KMS-11 (cell line): Measurements from ENCODE around the gene PRMT7.

Source experiments
- H2AFZ ChIP-seq: fragments of 200-600 bp; sonication (generic); 2 replicates; pipeline ENCODE4 v1.6.1; 2016; ENCODE audit warnings: antibody characterized with exemption, mixed run types, low read depth
- H3K27ac ChIP-seq: fragments of 200-600 bp; sonication (generic); 2 replicates; pipeline ENCODE4 v1.6.1; 2016; ENCODE audit warnings: mild to moderate bottlenecking, mixed run types
- H3K27me3 ChIP-seq: fragments of 200-600 bp; sonication (generic); 2 replicates; pipeline ENCODE4 v1.6.1; 2017; ENCODE audit warnings: mild to moderate bottlenecking, low read depth, mixed run types, moderate library complexity; ENCODE audit not compliant: insufficient read depth
- H3K36me3 ChIP-seq: fragments of 200-600 bp; sonication (generic); 2 replicates; pipeline ENCODE4 v1.6.1; 2017; ENCODE audit warnings: mild to moderate bottlenecking, mixed run types; ENCODE audit not compliant: insufficient read depth
- H3K4me1 ChIP-seq: fragments of 200-600 bp; sonication (generic); 2 replicates; pipeline ENCODE4 v1.6.1; 2016; ENCODE audit warnings: mild to moderate bottlenecking, low read depth, mixed run types; ENCODE audit not compliant: poor library complexity, severe bottlenecking
- H3K4me2 ChIP-seq: fragments of 200-600 bp; sonication (generic); 2 replicates; pipeline ENCODE4 v1.7.0; 2016; ENCODE audit warnings: mild to moderate bottlenecking, mixed run types
- H3K4me3 ChIP-seq: fragments of 200-600 bp; sonication (generic); IDR thresholded peaks from 2 replicates; pipeline ENCODE4 v1.6.1; 2017; ENCODE audit warnings: low read depth, low read length, mixed read lengths; ENCODE audit not compliant: insufficient read depth
- H3K79me2 ChIP-seq: fragments of 200-600 bp; sonication (generic); 2 replicates; pipeline ENCODE4 v1.6.1; 2016; ENCODE audit warnings: low read depth, mixed run types; ENCODE audit not compliant: insufficient read depth
- H3K9ac ChIP-seq: fragments of 200-600 bp; sonication (generic); 2 replicates; pipeline ENCODE4 v1.6.1; 2016; ENCODE audit warnings: mild to moderate bottlenecking, mixed run types
- H4K20me1 ChIP-seq: fragments of 200-600 bp; sonication (generic); 2 replicates; pipeline ENCODE4 v1.6.1; 2016; ENCODE audit warnings: mild to moderate bottlenecking, mixed run types; ENCODE audit not compliant: insufficient read depth
- CTCF ChIP-seq: fragments of 200-600 bp; sonication (generic); conservative IDR thresholded peaks from 2 replicates; pipeline ENCODE4 v1.6.1; 2017; ENCODE audit warnings: low read depth, mild to moderate bottlenecking, antibody characterized with exemption, low read length, moderate library complexity, mixed read lengths

Gene PRMT7

GRCh38 chr16:68357923-68358322 is 47.1 kb downstream of the PRMT7 start:
- H3K4me2 ChIP-seq = peak overlapping the region; percentile 94; the same call in 1 of the 2 replicates
- no peak overlapping the region for H3K9ac ChIP-seq
- no peak for TF ChIP-seq CTCF
- H3K36me3 ChIP-seq = no peaks in the 10 kb centered on the region
- no peaks in the 10 kb centered on the region for H3K79me2 ChIP-seq
- no peaks in the 10 kb centered on the region for H3K27me3 ChIP-seq
- peaks cover 33% of the 10 kb centered on the region for H3K4me1 ChIP-seq
- no peaks in the 10 kb centered on the region for H4K20me1 ChIP-seq
- no peak overlapping the region for H3K4me3 ChIP-seq
- H3K27ac ChIP-seq = no peak overlapping the region
- H2AFZ ChIP-seq = no peak overlapping the region

- Histone ChIP-seq H3K27me3 (no peaks in the 10 kb centered on the region), H3K4me2 (no peak overlapping the region), H3K4me1 (peaks cover 33% of the 10 kb centered on the region), H3K36me3 (no peaks in the 10 kb centered on the region), H3K9ac (no peak overlapping the region), H3K27ac (no peak overlapping the region), H3K79me2 (no peaks in the 10 kb centered on the region), H3K4me3 (no peak overlapping the region), H4K20me1 (no peaks in the 10 kb centered on the region), H2AFZ (no peak overlapping the region)
- no peak for TF ChIP-seq CTCF
Measured at GRCh38 chr16:68358951-68359350, 48.1 kb downstream of the PRMT7 start.

- no peak overlapping the region for H3K4me3 ChIP-seq
- no peaks in the 10 kb centered on the region for H3K27me3 ChIP-seq
- no peak overlapping the region for H3K27ac ChIP-seq
- TF ChIP-seq CTCF = no peak
- no peak overlapping the region for H3K9ac ChIP-seq
- H3K36me3 ChIP-seq = no peaks in the 10 kb centered on the region
- peaks cover 33% of the 10 kb centered on the region for H3K4me1 ChIP-seq
- no peaks in the 10 kb centered on the region for H3K79me2 ChIP-seq
- H2AFZ ChIP-seq = no peak overlapping the region
- H4K20me1 ChIP-seq = no peaks in the 10 kb centered on the region
- no peak overlapping the region for H3K4me2 ChIP-seq
Measured at GRCh38 chr16:68359398-68360191, 48.8 kb downstream of the PRMT7 start.

- H3K4me3 ChIP-seq = no peak overlapping the region
- no peak overlapping the region for H3K4me2 ChIP-seq
- H3K27me3 ChIP-seq = no peaks in the 10 kb centered on the region
- H4K20me1 ChIP-seq = no peaks in the 10 kb centered on the region
- no peak overlapping the region for H2AFZ ChIP-seq
- no peaks in the 10 kb centered on the region for H3K36me3 ChIP-seq
- peaks cover 28% of the 10 kb centered on the region for H3K4me1 ChIP-seq
- H3K27ac ChIP-seq = no peak overlapping the region
- no peak overlapping the region for H3K9ac ChIP-seq
- H3K79me2 ChIP-seq = no peaks in the 10 kb centered on the region
- TF ChIP-seq CTCF = no peak
Measured at GRCh38 chr16:68360547-68360946, 49.7 kb downstream of the PRMT7 start.
